Measurements from ENCODE around the gene RHOU.
A peak's percentile ranks its signal among the peaks of the same experiment; 100 is the strongest.
"Not testable (repeated sequence)": the region's sequence is repeated elsewhere in the genome, so short reads cannot be mapped to it uniquely, and the experiment has no call there.

RHOU gene
- total RNA-seq: 6.5 to 15.3 reads per million in 2 donors

DNA sequence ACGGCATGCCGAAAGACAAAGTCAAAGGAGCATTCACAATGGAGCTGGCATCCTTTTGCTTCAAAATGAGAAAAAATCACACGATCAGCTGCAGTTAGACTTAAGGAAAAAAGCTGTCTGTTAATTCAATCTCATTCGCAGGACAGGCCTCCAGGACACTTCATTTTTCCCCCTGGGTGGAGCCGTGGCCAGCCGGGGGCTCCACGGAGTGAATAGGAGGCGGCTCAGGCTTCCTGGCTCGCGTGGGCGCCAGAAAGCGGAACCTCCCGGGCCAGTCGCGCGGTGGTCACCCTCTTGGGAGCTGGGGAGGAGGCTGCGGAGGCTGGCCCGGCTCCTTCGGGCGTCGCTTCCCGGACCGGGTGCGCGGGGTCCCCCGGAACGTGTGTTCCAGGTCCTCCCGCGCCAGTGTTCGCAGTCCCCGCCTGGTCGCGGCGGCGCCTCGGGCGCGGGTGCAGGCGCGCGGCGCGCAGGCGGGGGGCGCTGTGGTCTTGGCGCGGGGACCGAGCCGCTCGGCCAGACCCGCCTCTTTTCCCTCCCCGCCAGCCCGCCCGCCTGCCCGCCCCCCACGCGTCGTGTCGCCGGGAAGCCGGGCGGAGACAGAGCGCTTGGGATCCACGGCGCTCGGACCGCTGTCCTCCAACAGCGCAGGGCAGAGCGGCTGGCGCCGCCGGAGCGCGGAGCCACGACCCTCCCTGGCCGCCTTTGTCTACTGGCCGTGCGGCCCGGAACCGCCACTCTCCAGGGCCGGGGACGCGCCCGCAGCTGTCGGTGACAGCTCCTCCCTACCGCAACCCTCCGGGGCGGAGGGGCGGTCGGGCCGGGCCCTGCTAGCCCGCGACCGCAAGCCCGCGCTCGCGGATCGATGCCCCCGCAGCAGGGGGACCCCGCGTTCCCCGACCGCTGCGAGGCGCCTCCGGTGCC lies at the start of gene RHOU:
TSS of gene RHOU (plus strand) at position 599 of the 921 bp plus-strand sequence. CDS start at position 863, 264 bp downstream.
- DNase-seq: peak; percentile 33 to 78 (median 53)

GRCh38 chr1:228687587-228687986 lies 47.7 kb upstream of the RHOU start:
- DNase-seq: no peak

DNA sequence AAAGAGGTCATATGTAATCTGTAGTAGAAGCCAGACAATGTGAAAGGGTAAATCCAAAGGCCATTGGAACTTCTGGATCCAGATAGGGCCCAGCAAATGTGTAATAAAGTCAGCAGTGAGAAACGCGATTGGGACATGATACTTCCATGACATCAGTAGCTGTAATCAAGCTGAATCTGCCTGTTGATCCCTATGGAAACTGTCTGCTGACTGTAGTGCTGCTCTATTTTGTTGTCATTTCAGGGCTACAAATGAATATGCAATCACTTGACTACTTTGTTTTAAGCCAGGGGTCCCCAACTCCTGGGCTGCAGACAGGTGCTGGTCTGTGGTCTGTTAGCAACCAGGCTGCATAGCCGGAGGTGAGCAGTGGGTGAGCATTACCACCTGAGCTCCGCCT lies 46.0 kb upstream of the RHOU start:
- DNase-seq: no peak

- DNase-seq: no peak
Observed at GRCh38 chr1:228691211-228691610, 44.1 kb upstream of the RHOU start.

GRCh38 chr1:228691926-228692325 lies 43.4 kb upstream of the RHOU start:
- DNase-seq: peak in 2 of 5 experiments; percentile 8 to 44

- not testable (repeated sequence) for DNase-seq
Observed at GRCh38 chr1:228694447-228694846, 40.8 kb upstream of the RHOU start.

- peak in 1 of 5 experiments; percentile 64 for DNase-seq
Observed at GRCh38 chr1:228695015-228695955, 40.0 kb upstream of the RHOU start.

DNA sequence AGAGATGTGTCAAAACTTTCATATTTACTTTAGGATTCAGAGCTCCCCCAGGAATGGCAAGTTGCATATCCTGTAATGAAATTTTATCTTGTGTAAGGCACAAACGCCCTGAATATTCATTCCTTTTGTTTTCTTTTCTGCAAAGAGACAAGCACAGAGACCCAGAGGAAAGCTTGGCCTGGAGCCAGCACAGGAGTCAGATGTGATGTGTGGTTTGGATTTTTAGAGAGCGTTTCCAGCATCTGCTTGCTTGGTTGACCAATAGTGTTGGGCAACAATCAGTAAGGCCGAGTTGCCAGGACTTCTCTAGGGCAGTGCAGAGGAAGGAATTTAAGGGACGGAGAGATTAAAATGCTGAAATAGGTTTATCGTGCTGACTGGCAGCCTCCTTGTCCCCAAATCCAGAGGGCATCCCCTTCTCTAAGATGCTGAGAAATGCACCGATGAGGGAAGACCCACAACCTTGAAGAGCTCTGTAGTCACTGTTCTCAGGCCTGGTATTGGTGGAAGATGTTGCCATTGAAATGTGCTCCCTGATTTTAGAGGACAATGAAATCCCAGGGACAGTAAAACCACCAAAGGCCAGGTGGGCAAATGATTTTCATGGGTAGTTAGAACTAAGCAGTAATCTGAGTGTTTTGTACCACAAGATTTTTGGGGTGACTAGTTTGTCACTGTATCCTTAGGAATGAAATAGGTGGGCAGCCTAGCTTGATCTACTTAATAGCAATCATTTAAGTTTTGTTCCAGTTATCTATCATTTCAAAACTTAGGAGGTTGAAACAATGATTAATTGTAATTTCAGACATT lies 37.9 kb upstream of the RHOU start:
- no peak for DNase-seq

GRCh38 chr1:228698017-228698329 lies 37.3 kb upstream of the RHOU start:
- DNase-seq: no peak

GRCh38 chr1:228702433-228702832 lies 32.8 kb upstream of the RHOU start:
- DNase-seq: no peak

GRCh38 chr1:228706305-228706704 lies 29.0 kb upstream of the RHOU start:
- no peak for DNase-seq

DNA sequence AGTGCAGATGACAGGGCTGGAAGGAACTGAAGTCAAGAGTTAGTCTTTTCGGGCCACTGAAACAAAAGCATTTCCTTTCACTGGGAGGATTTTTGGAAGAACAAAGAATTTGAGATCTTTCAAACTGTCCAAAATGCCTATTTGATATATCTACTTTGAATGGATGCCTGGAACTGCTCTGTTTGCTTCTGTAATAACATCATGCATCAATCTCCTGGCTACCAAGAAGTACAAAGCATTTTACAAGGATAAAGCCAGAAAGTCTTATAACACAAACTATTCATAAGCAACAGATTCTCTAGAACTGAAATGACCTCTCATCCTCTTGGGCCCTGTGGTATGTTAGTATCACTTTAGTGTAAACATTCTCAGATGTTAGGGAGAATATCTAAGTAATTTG lies 18.2 kb upstream of the RHOU start:
- DNase-seq: no peak

DNA sequence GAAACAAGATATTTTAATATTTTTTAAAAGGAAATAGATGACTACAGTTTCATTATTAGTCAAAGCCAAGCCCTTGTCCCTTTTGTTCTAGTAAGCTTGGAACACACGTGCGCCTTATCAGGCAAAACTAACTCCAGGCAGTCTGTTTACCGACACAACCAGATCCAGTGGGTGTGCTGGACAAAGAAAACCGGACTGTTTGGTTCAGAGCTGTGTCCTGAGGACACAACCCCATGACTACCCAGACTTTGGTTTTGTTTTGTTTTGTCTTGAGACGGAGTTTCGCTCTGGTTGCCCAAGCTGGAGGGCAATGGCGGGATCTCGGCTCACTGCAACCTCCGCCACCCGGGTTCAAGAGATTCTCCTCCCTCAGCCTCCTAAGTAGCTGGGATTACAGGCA lies 13.9 kb upstream of the RHOU start:
- DNase-seq: no peak

GRCh38 chr1:228723287-228723686 lies 12.0 kb upstream of the RHOU start:
- no peak for DNase-seq

- no peak for DNase-seq
Observed at GRCh38 chr1:228723921-228724320, 11.4 kb upstream of the RHOU start.

GRCh38 chr1:228725178-228725577 lies 10.1 kb upstream of the RHOU start:
- DNase-seq: no peak

DNA sequence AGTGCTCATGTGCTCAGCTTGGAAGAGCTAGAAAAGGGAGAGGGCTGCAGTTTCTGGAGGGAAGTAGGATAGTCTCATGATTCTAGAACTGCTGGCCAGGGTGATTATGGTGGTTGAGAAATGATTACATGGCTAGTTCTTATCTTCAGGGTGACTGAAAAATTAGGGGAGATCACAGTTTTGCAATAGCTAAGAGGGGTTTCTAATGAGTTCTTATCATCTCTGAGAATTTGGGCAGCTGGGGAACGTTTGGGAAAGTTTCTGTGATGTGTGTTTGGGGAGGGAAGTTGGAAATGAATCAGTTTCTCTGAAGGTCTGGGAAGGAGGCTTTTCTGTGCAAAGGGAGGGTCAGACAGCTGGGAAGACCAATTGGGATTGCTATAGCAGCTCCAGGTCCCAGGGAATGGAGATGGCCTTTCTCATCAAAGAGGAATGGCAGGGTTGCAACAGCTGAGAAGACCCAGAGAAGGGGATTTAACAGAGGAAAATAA lies 7.6 kb upstream of the RHOU start:
- DNase-seq: no peak

DNA sequence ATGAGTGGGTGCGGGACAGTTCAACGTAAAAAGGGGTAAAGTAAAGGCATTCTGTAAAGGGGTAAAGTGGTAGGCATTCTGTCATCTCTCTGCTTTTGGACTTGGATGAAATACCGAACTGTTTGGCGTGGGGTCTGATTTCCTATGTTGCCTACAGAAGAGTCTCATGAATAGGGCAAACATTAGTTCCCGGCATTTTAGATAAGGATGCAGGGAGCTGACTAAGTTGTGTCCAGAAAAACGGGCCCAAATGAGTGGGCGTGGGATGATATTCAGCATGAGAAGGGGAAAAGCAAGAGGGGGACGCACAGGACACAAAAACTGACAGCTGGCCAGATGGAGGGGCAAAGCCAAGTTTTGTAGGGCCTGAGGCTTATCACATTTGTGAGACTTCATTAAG lies 2.9 kb upstream of the RHOU start:
- DNase-seq: no peak

DNA sequence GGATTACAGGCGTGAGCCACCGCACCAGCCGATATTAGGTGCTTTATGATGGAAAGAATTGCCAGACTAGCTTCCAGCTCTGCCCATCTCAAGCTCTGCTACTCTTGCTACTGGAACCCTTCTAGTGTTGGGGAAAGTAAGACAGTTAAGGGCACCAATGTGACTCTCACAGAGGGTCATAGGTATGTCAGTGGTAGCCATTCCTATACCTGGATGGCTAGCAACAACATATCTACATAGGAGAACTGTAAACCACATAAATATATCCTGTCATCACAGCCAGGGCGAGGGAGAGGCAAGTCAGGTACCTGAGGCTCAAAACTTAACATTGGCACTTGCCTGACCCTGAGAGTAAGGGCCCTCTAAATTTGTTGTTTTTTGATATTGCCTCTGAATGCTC lies 1.7 kb upstream of the RHOU start:
- DNase-seq: no peak

- peak in 4 of 5 experiments; percentile 5 to 47 (median 21) for DNase-seq
Observed at GRCh38 chr1:228735871-228736586, 750 bp downstream of the RHOU start.

DNA sequence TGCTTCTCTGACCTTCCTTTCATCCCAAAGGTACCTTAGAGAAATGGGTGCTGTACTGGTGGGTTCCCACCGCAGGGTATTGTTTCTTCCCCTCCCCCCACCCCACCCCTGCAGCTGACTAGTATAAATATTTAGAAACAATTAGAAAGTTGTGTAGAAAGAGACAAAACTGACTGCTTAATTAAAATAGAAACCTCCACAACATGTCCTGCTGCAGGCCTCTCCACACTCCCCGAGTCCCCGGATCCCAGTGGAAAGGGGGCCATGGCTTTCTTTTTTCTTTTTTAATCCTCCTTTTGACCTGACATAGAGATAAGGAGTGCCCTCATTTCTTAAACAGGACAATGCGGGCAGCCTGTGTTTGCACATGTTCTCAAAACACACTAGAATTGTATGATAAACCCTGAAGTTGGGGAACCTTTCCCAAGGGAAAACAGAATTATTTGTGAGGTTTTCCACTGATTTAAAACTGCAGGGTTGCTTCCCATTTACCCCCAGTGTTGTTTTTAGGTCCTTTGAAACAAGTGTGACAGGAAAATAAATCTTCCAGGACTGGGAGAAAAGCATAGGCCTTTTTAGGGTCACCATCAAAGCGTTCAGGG lies 1.7 kb downstream of the RHOU start:
- DNase-seq: no peak
